ENCODE results near the gene CSMD2.

DNA sequence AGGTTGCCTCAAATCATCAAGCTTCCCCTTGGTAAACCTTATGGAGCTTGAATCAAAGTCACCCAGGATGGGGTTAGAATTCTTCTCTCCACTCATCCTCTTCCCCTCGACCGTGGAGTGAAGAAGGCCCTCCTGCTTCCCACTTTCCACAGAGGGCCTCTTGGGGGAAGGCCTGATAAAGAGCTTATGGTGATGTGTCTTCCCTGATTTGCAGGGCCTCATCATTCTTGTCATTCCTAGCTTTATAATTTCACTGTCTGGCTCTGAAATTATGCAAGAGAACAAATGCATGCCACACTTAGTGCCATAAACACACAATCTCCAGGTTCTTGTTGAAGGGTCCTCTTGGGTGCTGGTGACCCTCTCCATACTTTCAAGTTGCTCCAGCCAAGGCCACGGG lies 199.9 kb downstream of the CSMD2 start:
- TF ChIP-seq, protein P1, sequence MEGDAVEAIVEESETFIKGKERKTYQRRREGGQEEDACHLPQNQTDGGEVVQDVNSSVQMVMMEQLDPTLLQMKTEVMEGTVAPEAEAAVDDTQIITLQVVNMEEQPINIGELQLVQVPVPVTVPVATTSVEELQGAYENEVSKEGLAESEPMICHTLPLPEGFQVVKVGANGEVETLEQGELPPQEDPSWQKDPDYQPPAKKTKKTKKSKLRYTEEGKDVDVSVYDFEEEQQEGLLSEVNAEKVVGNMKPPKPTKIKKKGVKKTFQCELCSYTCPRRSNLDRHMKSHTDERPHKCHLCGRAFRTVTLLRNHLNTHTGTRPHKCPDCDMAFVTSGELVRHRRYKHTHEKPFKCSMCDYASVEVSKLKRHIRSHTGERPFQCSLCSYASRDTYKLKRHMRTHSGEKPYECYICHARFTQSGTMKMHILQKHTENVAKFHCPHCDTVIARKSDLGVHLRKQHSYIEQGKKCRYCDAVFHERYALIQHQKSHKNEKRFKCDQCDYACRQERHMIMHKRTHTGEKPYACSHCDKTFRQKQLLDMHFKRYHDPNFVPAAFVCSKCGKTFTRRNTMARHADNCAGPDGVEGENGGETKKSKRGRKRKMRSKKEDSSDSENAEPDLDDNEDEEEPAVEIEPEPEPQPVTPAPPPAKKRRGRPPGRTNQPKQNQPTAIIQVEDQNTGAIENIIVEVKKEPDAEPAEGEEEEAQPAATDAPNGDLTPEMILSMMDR (conservative IDR thresholded peaks at IDR 0.05; ENCODE audit: low read length), result no peak
- no peak for TF ChIP-seq EZH2phosphoT487 (IDR thresholded peaks at IDR 0.05; ENCODE audit: borderline replicate concordance, low read depth, low read length)
